Caki2 (cell line): Measurements from ENCODE around the gene ACAA2. TPM values are rescaled to one million over a fixed set of nuclear protein-coding genes. Genes with fewer than 3 reads are reported as not detected.
A peak's percentile ranks its signal among the peaks of the same experiment; 100 is the strongest.
"Not testable (repeated sequence)": the region's sequence is repeated elsewhere in the genome, so short reads cannot be mapped to it uniquely, and the experiment has no call there.

Experiments used
- DNase-seq: peaks from one replicate; pipeline ENCODE4 v3.0.0-alpha.2; 2015; ENCODE audit warnings: low read depth
- in situ Hi-C: cut with HindIII; loops from 2 replicates; pipeline ENCODE4 v1.10.0; 2016; ENCODE audit warnings: low sequenced_read_pairs, low pct_unique_long_range_greater_than_20kb, mixed read lengths
- total RNA-seq: library from RNA; depleted of rRNA; stranded (reverse); fragments of >200 nt; shearing (Covaris generic); gene quantifications from 2 replicates; pipeline ENCODE4 v1.2.3, GENCODE V29; 2014; ENCODE audit warnings: low replicate concordance

The ACAA2 gene
- total RNA-seq, 1 experiment from 2014 or later = 73.9 TPM

GRCh38 chr18:49819823-49820671 is 6.7 kb upstream of the ACAA2 start:
- in situ Hi-C loops = no loop called here
- no peak for DNase-seq

- in situ Hi-C loops = no loop called here
These were observed 5.8 kb upstream of the ACAA2 start for GRCh38 chr18:49819071-49819662.

GRCh38 chr18:49817947-49818346 is 4.6 kb upstream of the ACAA2 start:
- no peak for DNase-seq
- in situ Hi-C loops = no loop called here

More at GRCh38 chr18:49819071-49819662, 5.8 kb upstream of the ACAA2 start:
- DNase-seq = no peak

GRCh38 chr18:49815927-49816326 is 2.6 kb upstream of the ACAA2 start:
- in situ Hi-C loops = no loop called here
- DNase-seq = no peak

- peak; percentile 51 for DNase-seq
- in situ Hi-C loops = no loop called here
These were observed 790 bp upstream of the ACAA2 start for GRCh38 chr18:49814147-49814499.

- in situ Hi-C loops = no loop called here
- no peak for DNase-seq
These were observed 339 bp downstream of the ACAA2 start for GRCh38 chr18:49813069-49813318.

GRCh38 chr18:49812286-49813068 is 856 bp downstream of the ACAA2 start:
- in situ Hi-C loops = no loop called here
- DNase-seq = peak; percentile 35

GRCh38 chr18:49811151-49811938 is 2.0 kb downstream of the ACAA2 start:
- in situ Hi-C loops = no loop called here
- peak; percentile 19 for DNase-seq

GRCh38 chr18:49808553-49809191 is 4.7 kb downstream of the ACAA2 start:
- in situ Hi-C loops, DNase-seq: not testable (repeated sequence)

GRCh38 chr18:49804096-49804495 is 9.2 kb downstream of the ACAA2 start:
- no peak for DNase-seq
- in situ Hi-C loops = no loop called here

- no peak for DNase-seq
- in situ Hi-C loops = no loop called here
These were observed 10.7 kb downstream of the ACAA2 start for GRCh38 chr18:49802623-49803022.

GRCh38 chr18:49800491-49800890 is 12.8 kb downstream of the ACAA2 start:
- in situ Hi-C loops, DNase-seq: not testable (repeated sequence)

GRCh38 chr18:49799806-49800205 is 13.5 kb downstream of the ACAA2 start:
- DNase-seq, in situ Hi-C loops: not testable (repeated sequence)

GRCh38 chr18:49798001-49798400 is 15.3 kb downstream of the ACAA2 start:
- DNase-seq = no peak
- in situ Hi-C loops = no loop called here

- in situ Hi-C loops = no loop called here
- DNase-seq = no peak
These were observed 17.5 kb downstream of the ACAA2 start for GRCh38 chr18:49795612-49796552.

GRCh38 chr18:49794743-49795142 is 18.6 kb downstream of the ACAA2 start:
- DNase-seq = no peak
- in situ Hi-C loops = no loop called here

GRCh38 chr18:49789560-49790134 is 23.7 kb downstream of the ACAA2 start:
- DNase-seq, in situ Hi-C loops: not testable (repeated sequence)
